ENCODE results near the gene PLCXD3. TPM values are rescaled to one million over a fixed set of nuclear protein-coding genes. Genes with fewer than 3 reads are reported as not detected.
"Not testable (repeated sequence)": the region's sequence is repeated elsewhere in the genome, so short reads cannot be mapped to it uniquely, and the experiment has no call there.

PLCXD3 gene
- total RNA-seq, 1 donor, result 17.7 TPM

DNA sequence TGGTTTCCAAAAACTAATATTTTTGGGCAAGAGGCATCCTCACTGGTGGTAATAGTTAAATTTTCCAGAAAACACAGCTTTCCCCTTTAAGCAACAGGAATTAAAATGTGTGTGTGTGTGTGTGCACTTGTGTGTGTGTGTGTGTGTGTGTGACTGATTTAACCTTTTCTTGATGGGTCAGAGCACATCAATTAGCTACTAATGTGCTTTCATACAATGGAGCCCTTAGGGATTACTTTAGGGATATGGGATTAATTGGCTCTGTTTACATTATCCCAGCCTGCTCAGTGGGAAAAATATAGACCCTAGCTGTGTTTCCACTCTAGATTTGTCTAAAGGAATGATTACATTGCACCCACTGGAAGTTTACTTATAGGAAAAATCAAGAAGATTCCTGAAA is 6.5 kb downstream of the PLCXD3 start:
- H3K4me3 ChIP-seq (ENCODE audit: low read depth, low read length), result no peak overlapping the region
- no peak for DNase-seq (ENCODE audit: low read depth)
- TF ChIP-seq, protein P1, sequence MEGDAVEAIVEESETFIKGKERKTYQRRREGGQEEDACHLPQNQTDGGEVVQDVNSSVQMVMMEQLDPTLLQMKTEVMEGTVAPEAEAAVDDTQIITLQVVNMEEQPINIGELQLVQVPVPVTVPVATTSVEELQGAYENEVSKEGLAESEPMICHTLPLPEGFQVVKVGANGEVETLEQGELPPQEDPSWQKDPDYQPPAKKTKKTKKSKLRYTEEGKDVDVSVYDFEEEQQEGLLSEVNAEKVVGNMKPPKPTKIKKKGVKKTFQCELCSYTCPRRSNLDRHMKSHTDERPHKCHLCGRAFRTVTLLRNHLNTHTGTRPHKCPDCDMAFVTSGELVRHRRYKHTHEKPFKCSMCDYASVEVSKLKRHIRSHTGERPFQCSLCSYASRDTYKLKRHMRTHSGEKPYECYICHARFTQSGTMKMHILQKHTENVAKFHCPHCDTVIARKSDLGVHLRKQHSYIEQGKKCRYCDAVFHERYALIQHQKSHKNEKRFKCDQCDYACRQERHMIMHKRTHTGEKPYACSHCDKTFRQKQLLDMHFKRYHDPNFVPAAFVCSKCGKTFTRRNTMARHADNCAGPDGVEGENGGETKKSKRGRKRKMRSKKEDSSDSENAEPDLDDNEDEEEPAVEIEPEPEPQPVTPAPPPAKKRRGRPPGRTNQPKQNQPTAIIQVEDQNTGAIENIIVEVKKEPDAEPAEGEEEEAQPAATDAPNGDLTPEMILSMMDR (IDR thresholded peaks at IDR 0.05; ENCODE audit: insufficient read depth, low read length), result no peak

DNA sequence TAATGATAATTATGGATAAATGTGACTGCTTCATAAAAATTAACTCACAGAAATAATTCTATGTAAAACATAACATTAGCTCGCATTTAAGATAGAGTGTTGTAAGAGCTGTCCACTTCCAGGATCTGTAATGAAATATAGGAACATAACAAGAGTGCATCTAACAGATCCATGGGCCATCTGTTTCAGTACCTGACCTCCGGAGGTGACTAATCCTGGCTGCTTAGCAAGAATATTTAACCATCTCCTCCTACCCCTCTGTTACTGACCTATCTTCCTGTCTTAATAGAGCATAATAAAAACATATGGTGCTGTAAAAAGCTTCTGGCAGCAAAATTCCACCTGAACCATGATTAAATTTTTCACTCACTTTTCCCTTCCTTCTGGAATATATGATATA is 7.1 kb downstream of the PLCXD3 start:
- TF ChIP-seq, protein P1 (IDR thresholded peaks at IDR 0.05; ENCODE audit: insufficient read depth, low read length), result no peak
- no peak for DNase-seq (ENCODE audit: low read depth)
- H3K4me3 ChIP-seq (ENCODE audit: low read depth, low read length), result no peak overlapping the region

DNA sequence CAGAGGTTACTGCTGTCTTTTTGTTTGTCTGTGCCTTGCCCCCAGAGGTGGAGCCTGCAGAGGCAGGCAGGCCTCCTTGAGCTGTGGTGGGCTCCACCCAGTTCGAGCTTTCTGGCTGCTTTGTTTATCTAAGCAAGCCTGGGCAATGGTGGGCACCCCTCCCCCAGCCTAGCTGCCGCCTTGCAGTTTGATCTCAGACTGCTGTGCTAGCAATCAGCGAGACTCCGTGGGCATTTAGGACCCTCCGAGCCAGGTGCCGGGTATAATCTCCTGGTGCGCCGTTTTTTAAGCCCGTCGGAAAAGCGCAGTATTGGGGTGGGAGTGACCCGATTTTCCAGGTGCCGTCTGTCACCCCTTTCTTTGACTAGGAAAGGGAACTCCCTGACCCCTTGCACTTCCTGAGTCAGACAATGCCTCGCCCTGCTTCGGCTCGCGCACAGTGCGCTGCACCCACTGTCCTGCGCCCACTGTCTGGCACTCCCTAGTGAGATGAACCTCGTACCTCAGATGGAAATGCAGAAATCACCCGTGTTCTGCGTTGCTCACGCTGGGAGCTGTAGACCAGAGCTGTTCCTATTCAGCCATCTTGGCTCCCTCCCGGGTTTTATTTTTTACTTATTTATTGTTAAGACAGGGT is 16.8 kb downstream of the PLCXD3 start:
- H3K4me3 ChIP-seq (ENCODE audit: low read depth, low read length); DNase-seq (ENCODE audit: low read depth): not testable (repeated sequence)

- H3K4me3 ChIP-seq (ENCODE audit: low read depth, low read length), result no peak overlapping the region
- no peak for DNase-seq (ENCODE audit: low read depth)
- TF ChIP-seq, protein P1 (IDR thresholded peaks at IDR 0.05; ENCODE audit: insufficient read depth, low read length), result no peak
Observed at GRCh38 chr5:41485533-41485932, 24.9 kb downstream of the PLCXD3 start.

DNA sequence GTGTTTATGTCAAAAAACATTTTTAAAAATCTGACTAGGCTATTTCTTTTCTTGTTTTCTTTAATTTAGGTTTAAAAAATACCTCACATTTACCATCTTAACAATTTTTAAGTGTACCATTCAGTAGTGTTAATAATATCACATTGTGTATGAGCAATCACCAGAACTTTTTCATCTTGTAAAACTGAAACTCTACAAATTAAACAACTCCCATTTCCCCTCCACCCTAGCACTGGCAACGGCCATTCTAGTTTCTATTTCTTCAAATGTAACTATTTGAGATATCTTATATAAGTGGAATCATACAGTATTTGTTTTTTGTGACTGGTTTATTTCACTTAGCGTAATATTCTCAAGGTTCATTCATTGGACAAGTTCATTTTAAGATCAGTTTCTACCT is 27.7 kb downstream of the PLCXD3 start:
- TF ChIP-seq, protein P1 (IDR thresholded peaks at IDR 0.05; ENCODE audit: insufficient read depth, low read length), result no peak
- DNase-seq (ENCODE audit: low read depth), result no peak
- no peak overlapping the region for H3K4me3 ChIP-seq (ENCODE audit: low read depth, low read length)

- DNase-seq (ENCODE audit: low read depth), result no peak
- TF ChIP-seq, protein P1 (IDR thresholded peaks at IDR 0.05; ENCODE audit: insufficient read depth, low read length), result no peak
- H3K4me3 ChIP-seq (ENCODE audit: low read depth, low read length), result no peak overlapping the region
Observed at GRCh38 chr5:41482173-41482572, 28.2 kb downstream of the PLCXD3 start.

- H3K4me3 ChIP-seq (ENCODE audit: low read depth, low read length), result not testable (repeated sequence)
Observed at GRCh38 chr5:41471571-41472208, 38.7 kb downstream of the PLCXD3 start.

More at GRCh38 chr5:41471571-41472208, 38.7 kb downstream of the PLCXD3 start:
- DNase-seq (ENCODE audit: low read depth), result not testable (repeated sequence)
